ENCODE results near the gene ALDOA. TPM values are rescaled to one million over a fixed set of nuclear protein-coding genes. Genes with fewer than 3 reads are reported as not detected.

Gene ALDOA
- total and polyA plus RNA-seq, 10 of the 15 experiments (the other 5 are each of a cell fraction or from before 2014, with no cell fraction given) = 218 to 2,339 (median 1,095) TPM

DNA sequence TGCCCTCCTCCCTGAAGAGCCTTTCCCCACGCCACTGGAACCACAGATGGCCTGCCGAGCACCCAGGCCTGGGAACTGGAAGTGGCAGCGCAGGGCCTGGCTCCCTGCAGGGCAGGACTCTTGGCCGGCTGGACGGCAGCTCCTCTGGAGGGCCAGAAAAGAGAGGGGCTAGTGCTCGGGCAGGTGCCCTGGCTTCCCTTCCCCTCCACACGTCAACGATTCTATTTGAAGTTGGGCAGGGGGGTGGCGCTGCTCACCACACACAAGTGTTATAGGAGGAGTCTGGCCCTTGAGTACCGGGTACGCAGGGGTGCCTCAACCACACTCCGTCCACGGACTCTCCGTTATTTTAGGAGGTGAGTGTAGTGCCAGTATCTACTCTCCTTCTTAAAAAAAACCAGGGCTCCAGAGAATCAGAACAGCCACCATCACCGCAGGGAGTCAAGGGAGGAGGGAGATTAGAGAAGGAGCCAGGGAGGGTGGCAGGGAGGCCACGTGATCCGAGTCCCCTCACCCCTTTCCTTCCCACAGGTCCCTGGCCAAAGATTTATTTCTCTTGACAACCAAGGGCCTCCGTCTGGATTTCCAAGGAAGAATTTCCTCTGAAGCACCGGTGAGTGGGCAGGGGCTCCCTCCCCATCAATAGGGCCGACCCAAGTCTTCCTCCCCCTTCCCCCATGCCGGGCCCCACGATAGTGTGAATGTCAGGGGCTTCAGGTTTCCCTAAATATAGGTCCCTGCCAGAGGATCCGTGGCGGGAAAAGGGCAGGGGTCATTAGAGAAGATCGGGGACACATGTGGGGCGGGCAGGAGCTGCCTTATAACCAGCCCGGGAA lies 1.4 kb upstream of the ALDOA start:
- CTCF ChIA-PET = interaction anchor here (0.7 to 8.5 kb wide), 7 partner anchors 9 to 122 kb away, joined by 3 to 77 read pairs (median 5); partner anchors contain the start of genes TBX6 and YPEL3
- TF ChIP-seq RB1 (IDR thresholded peaks at IDR 0.05; ENCODE audit: borderline replicate concordance) (peak; percentile 26; the same call in 1 of the 2 replicates), MYB (IDR thresholded peaks at IDR 0.05; ENCODE audit: borderline replicate concordance, low read depth, low read length) (no peak; the same call in 1 of the 2 replicates), CTCF (IDR thresholded peaks at IDR 0.05 in 2 of 3, conservative IDR thresholded peaks at IDR 0.05 in 1 of 3; ENCODE audit: control insufficient read depth in 2 of 3, extremely low read depth in 1 of 3, insufficient read depth in 1 of 3, low read depth in 3 of 3, low read length in 3 of 3) (peak; percentile 35 to 68 (median 38); a peak in 5 of 6 replicates), BHLHE40 (IDR thresholded peaks at IDR 0.05; ENCODE audit: borderline replicate concordance in 1 of 2, low read depth in 2 of 2, low read length in 1 of 2) (peak in 1 of 2 experiments; percentile 61; a peak in 1 of 4 replicates), FOXK2 (IDR thresholded peaks at IDR 0.05) (no peak), SMAD1 (IDR thresholded peaks at IDR 0.05; ENCODE audit: low read depth, partially characterized antibody) (no peak), MLLT1 (IDR thresholded peaks at IDR 0.05) (peak; percentile 57; the same call in 1 of the 2 replicates)
- TF ChIP-seq, protein P1, sequence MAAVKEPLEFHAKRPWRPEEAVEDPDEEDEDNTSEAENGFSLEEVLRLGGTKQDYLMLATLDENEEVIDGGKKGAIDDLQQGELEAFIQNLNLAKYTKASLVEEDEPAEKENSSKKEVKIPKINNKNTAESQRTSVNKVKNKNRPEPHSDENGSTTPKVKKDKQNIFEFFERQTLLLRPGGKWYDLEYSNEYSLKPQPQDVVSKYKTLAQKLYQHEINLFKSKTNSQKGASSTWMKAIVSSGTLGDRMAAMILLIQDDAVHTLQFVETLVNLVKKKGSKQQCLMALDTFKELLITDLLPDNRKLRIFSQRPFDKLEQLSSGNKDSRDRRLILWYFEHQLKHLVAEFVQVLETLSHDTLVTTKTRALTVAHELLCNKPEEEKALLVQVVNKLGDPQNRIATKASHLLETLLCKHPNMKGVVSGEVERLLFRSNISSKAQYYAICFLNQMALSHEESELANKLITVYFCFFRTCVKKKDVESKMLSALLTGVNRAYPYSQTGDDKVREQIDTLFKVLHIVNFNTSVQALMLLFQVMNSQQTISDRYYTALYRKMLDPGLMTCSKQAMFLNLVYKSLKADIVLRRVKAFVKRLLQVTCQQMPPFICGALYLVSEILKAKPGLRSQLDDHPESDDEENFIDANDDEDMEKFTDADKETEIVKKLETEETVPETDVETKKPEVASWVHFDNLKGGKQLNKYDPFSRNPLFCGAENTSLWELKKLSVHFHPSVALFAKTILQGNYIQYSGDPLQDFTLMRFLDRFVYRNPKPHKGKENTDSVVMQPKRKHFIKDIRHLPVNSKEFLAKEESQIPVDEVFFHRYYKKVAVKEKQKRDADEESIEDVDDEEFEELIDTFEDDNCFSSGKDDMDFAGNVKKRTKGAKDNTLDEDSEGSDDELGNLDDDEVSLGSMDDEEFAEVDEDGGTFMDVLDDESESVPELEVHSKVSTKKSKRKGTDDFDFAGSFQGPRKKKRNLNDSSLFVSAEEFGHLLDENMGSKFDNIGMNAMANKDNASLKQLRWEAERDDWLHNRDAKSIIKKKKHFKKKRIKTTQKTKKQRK (IDR thresholded peaks at IDR 0.05; ENCODE audit: low read depth, low read length) = no peak
- TF ChIP-seq, protein P2, sequence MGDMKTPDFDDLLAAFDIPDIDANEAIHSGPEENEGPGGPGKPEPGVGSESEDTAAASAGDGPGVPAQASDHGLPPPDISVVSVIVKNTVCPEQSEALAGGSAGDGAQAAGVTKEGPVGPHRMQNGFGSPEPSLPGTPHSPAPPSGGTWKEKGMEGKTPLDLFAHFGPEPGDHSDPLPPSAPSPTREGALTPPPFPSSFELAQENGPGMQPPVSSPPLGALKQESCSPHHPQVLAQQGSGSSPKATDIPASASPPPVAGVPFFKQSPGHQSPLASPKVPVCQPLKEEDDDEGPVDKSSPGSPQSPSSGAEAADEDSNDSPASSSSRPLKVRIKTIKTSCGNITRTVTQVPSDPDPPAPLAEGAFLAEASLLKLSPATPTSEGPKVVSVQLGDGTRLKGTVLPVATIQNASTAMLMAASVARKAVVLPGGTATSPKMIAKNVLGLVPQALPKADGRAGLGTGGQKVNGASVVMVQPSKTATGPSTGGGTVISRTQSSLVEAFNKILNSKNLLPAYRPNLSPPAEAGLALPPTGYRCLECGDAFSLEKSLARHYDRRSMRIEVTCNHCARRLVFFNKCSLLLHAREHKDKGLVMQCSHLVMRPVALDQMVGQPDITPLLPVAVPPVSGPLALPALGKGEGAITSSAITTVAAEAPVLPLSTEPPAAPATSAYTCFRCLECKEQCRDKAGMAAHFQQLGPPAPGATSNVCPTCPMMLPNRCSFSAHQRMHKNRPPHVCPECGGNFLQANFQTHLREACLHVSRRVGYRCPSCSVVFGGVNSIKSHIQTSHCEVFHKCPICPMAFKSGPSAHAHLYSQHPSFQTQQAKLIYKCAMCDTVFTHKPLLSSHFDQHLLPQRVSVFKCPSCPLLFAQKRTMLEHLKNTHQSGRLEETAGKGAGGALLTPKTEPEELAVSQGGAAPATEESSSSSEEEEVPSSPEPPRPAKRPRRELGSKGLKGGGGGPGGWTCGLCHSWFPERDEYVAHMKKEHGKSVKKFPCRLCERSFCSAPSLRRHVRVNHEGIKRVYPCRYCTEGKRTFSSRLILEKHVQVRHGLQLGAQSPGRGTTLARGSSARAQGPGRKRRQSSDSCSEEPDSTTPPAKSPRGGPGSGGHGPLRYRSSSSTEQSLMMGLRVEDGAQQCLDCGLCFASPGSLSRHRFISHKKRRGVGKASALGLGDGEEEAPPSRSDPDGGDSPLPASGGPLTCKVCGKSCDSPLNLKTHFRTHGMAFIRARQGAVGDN (IDR thresholded peaks at IDR 0.05) = peak; percentile 77; the same call in 1 of the 2 replicates

More for the DNA sequence above, 1.4 kb upstream of the ALDOA start:
- TSS peak; percentile 48 for BruUV-seq (replicated peaks)
- peak; percentile 53 for DNase-seq (ENCODE audit: low read depth, low spot score)
- Histone ChIP-seq H3K36me3 (ENCODE audit: control insufficient read depth in 2 of 2, insufficient read depth in 2 of 2, low read length in 1 of 2) (peaks cover 19 to 21% of the 10 kb centered on the region in 2 experiments), H3K27me3 (replicated peaks in 1 of 2; ENCODE audit: control insufficient read depth in 2 of 2, insufficient read depth in 2 of 2, low read length in 1 of 2) (no peaks in the 10 kb centered on the region), H3K4me3 (peak overlapping the region; percentile 94), H4K20me1 (ENCODE audit: control insufficient read depth, insufficient read depth) (peaks cover 20% of the 10 kb centered on the region), H2AFZ (ENCODE audit: control insufficient read depth, low read depth, low read length) (peak overlapping the region; percentile 35), H3K4me1 (ENCODE audit: control insufficient read depth, insufficient read depth, low read length) (peaks cover 25% of the 10 kb centered on the region), H3K9ac (ENCODE audit: control insufficient read depth, insufficient read depth, low read length) (peak overlapping the region; percentile 93), H3K27ac (ENCODE audit: control insufficient read depth, insufficient read depth) (peak overlapping the region; percentile 94), H3K9me3 (replicated peaks; ENCODE audit: control insufficient read depth, insufficient read depth, low read length) (no peaks in the 10 kb centered on the region), H3K4me2 (ENCODE audit: control insufficient read depth, insufficient read depth) (peak overlapping the region; percentile 81), H3K79me2 (ENCODE audit: control insufficient read depth, insufficient read depth, low read length) (peaks cover 55% of the 10 kb centered on the region)
- RAD21 ChIA-PET (ENCODE audit: unreplicated experiment) = interaction anchor here (0.6 to 3.7 kb wide), 6 partner anchors 9 to 565 kb away, joined by 3 to 42 read pairs (median 5); partner anchors contain the start of genes CORO1A and TBX6
- POLR2A ChIA-PET = interaction anchor here (0.6 to 4.3 kb wide), 9 partner anchors 9 to 38 kb away, joined by 4 to 21 read pairs (median 7); partner anchors contain the start of genes PPP4C, TBX6 and YPEL3
- under 1% methylated on average over 27 of the region's 27 CpGs for WGBS (ENCODE audit: insufficient coverage, insufficient replicate concordance, low lambda C conversion rate, missing lambda C conversion rate)
- intact Hi-C loops (cut with micrococcal nuclease; ENCODE audit: unreplicated experiment) (no loop called here), in situ Hi-C loops (cut with MboI) (no loop called here)
- SMC1A ChIA-PET (ENCODE audit: uncharacterized antibody, unreplicated experiment) = interaction anchor here (0.6 to 1.2 kb wide), 6 partner anchors 13 to 415 kb away, joined by 3 to 9 read pairs (median 3); partner anchors contain the start of gene TBX6
- peak; percentile 66 for FAIRE-seq
- peak; percentile 61 for ATAC-seq

Measured in GM12878 (cell line).